PC-9 (cell line): ENCODE measurements around the gene ENHO. TPM values are rescaled to one million over a fixed set of nuclear protein-coding genes. Genes with fewer than 3 reads are reported as not detected.
"Not testable (repeated sequence)": the region's sequence is repeated elsewhere in the genome, so short reads cannot be mapped to it uniquely, and the experiment has no call there.

ENCODE experiments used
- BruUV-seq: library from RNA; stranded (reverse); fragments of 400-500 nt; replicated peaks from 2 replicates; lab custom pipeline; 2021; lab: Mats Ljungman, UMichigan
- CTCF ChIA-PET: fragments of 300-600 bp; sonication (Branson Sonifier 250); formaldehyde crosslinking; loops from one replicate; lab custom pipeline; 2022; ENCODE audit warnings: antibody characterized with exemption; lab: Charles Lee
- POLR2A ChIA-PET: fragments of 300-600 bp; sonication (Branson Sonifier 250); formaldehyde crosslinking; loops from one replicate; lab custom pipeline; 2022; ENCODE audit warnings: antibody characterized with exemption; ENCODE audit not compliant: unreplicated experiment; lab: Charles Lee
- DNase-seq, 2 experiments: peaks; one replicate each; pipeline versions ENCODE4 v3.0.0 to v3.0.0-alpha.2; 2015 to 2022; ENCODE audit warnings: mixed read lengths in 1 of 2
- H2AFZ ChIP-seq: fragments of 200-600 bp; sonication (generic); 2 replicates; pipeline ENCODE4 v1.8.1; 2017; ENCODE audit warnings: antibody characterized with exemption
- H3F3A ChIP-seq: fragments of 200-600 bp; sonication (generic); 2 replicates; pipeline ENCODE4 v1.8.1; 2017; ENCODE audit warnings: antibody characterized with exemption, mild to moderate bottlenecking, low read depth; ENCODE audit not compliant: insufficient read depth
- H3K27ac ChIP-seq: fragments of 200-600 bp; sonication (generic); 2 replicates; pipeline ENCODE4 v1.6.1; 2016; ENCODE audit warnings: mixed run types
- H3K27me3 ChIP-seq: fragments of 200-600 bp; sonication (generic); 2 replicates; pipeline ENCODE4 v1.6.1; 2016; ENCODE audit warnings: low read depth, mixed run types; ENCODE audit not compliant: insufficient read depth
- H3K36me3 ChIP-seq: fragments of 200-600 bp; sonication (generic); 2 replicates; pipeline ENCODE4 v1.6.1; 2016; ENCODE audit warnings: low read depth, mixed run types
- H3K4me1 ChIP-seq: fragments of 200-600 bp; sonication (generic); replicated peaks from 2 replicates; pipeline ENCODE4 v1.6.1; 2016; ENCODE audit warnings: mixed run types; ENCODE audit not compliant: insufficient read depth
- H3K4me2 ChIP-seq: fragments of 200-600 bp; sonication (generic); 2 replicates; pipeline ENCODE4 v1.6.1; 2017; ENCODE audit warnings: mixed run types
- H3K4me3 ChIP-seq: fragments of 200-600 bp; sonication (generic); 2 replicates; pipeline ENCODE4 v1.6.1; 2016; ENCODE audit warnings: mixed run types
- H3K79me2 ChIP-seq: fragments of 200-600 bp; sonication (generic); 2 replicates; pipeline ENCODE4 v1.6.1; 2017; ENCODE audit warnings: low read depth, mixed run types
- H3K9me2 ChIP-seq: fragments of 200-600 bp; sonication (generic); 2 replicates; pipeline ENCODE4 v1.8.1; 2017; ENCODE audit warnings: mild to moderate bottlenecking; ENCODE audit not compliant: insufficient read depth
- H3K9me3 ChIP-seq: fragments of 200-600 bp; sonication (generic); 2 replicates; pipeline ENCODE4 v1.8.1; 2016; ENCODE audit warnings: low read depth; ENCODE audit not compliant: insufficient read depth
- H4K20me1 ChIP-seq: fragments of 200-600 bp; sonication (generic); 2 replicates; pipeline ENCODE4 v1.8.1; 2017; ENCODE audit not compliant: insufficient read depth
- EZH2 ChIP-seq: fragments of 200-600 bp; sonication (generic); IDR thresholded peaks from 2 replicates; pipeline ENCODE4 v1.8.0; 2017; ENCODE audit warnings: antibody characterized with exemption, low read depth
- intact Hi-C: fragments of 100-400 bp; cut with micrococcal nuclease; formaldehyde crosslinking; loops from one replicate; pipeline ENCODE4 v1.10.0; 2022; ENCODE audit not compliant: unreplicated experiment
- total RNA-seq: library from RNA; stranded (reverse); gene quantifications from 2 replicates; pipeline ENCODE4 v1.2.3, GENCODE V29; 2021
- TF ChIP-seq, protein P1 (sequence below): fragments of 200-600 bp; sonication (generic); conservative IDR thresholded peaks from 2 replicates; pipeline ENCODE4 v1.6.1; 2017; ENCODE audit warnings: mixed run types, antibody characterized with exemption, mild to moderate bottlenecking, moderate library complexity

ENHO gene
- total RNA-seq, 1 experiment from 2014 or later = not detected

DNA sequence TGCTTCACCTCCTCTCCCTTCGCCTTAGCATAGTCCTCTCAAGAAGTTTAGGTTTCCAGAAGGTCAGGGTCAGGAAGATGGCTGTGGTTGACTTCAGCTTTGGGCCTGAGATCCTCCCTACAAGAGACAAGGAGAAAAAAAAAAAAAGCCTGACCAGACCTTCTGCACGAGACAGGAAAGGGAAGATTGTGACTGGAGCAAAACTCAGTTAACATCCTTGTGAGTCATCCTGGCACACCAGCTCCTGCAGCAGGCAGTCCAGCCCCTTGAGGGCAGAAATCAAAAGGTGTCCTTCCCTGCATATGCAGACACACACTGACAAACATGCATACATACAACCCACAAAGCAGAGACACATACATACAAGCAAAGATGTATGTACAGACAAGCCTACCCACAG lies 18.0 kb upstream of the ENHO start:
- 0 out of 2 replicates have a peak, but pooled peaks cover 9% of the 10 kb centered on the region for H3K27me3 ChIP-seq
- TF ChIP-seq, protein P1, sequence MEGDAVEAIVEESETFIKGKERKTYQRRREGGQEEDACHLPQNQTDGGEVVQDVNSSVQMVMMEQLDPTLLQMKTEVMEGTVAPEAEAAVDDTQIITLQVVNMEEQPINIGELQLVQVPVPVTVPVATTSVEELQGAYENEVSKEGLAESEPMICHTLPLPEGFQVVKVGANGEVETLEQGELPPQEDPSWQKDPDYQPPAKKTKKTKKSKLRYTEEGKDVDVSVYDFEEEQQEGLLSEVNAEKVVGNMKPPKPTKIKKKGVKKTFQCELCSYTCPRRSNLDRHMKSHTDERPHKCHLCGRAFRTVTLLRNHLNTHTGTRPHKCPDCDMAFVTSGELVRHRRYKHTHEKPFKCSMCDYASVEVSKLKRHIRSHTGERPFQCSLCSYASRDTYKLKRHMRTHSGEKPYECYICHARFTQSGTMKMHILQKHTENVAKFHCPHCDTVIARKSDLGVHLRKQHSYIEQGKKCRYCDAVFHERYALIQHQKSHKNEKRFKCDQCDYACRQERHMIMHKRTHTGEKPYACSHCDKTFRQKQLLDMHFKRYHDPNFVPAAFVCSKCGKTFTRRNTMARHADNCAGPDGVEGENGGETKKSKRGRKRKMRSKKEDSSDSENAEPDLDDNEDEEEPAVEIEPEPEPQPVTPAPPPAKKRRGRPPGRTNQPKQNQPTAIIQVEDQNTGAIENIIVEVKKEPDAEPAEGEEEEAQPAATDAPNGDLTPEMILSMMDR = no peak
- no peak for TF ChIP-seq EZH2
- no peaks in the 10 kb centered on the region for H3K4me1 ChIP-seq
- no peaks in the 10 kb centered on the region for H3K9me3 ChIP-seq
- no peaks in the 10 kb centered on the region for H4K20me1 ChIP-seq
- no peaks in the 10 kb centered on the region for H3K9me2 ChIP-seq
- CTCF ChIA-PET = interaction anchor here (0.7 kb wide), 1 partner anchor 110 kb away, joined by 3 read pairs; no protein-coding TSS in a partner anchor
- H3K79me2 ChIP-seq = no peaks in the 10 kb centered on the region
- intact Hi-C loops = no loop called here
- H3K4me2 ChIP-seq = no peak overlapping the region
- POLR2A ChIA-PET = no interaction called here
- H3F3A ChIP-seq = no peaks in the 10 kb centered on the region
- no peak overlapping the region for H2AFZ ChIP-seq
- no peaks in the 10 kb centered on the region for H3K36me3 ChIP-seq
- BruUV-seq = no TSS peak
- DNase-seq = no peak
- H3K4me3 ChIP-seq = no peak overlapping the region
- no peak overlapping the region for H3K27ac ChIP-seq

DNA sequence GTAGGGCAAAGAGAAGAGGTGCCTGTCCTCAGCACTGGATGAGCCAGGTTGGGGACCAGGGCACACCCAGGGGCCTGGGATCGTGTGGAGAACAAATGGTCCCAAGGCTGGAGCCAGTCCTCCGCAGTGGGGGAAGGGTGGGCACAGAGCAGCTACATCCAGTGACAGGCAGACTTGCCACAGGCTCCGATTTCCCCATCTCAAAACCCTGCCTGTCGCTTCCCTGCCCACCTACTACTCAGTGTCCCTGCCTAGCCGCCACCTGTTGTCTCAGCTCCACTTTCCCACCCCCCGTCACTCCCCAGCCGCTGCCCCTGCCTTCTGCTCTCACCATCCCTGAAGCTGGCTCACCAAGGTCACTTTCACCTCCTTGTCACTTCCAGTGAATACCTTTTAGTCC lies 13.9 kb upstream of the ENHO start:
- H3K79me2 ChIP-seq = no peaks in the 10 kb centered on the region
- H4K20me1 ChIP-seq = no peaks in the 10 kb centered on the region
- H2AFZ ChIP-seq = no peak overlapping the region
- no peak overlapping the region for H3K27ac ChIP-seq
- peaks cover 40% of the 10 kb centered on the region; the same call in 1 of the 2 replicates for H3K27me3 ChIP-seq
- H3K4me1 ChIP-seq = no peaks in the 10 kb centered on the region
- POLR2A ChIA-PET = no interaction called here
- CTCF ChIA-PET = no interaction called here
- intact Hi-C loops = no loop called here
- no peak overlapping the region for H3K4me2 ChIP-seq
- no peaks in the 10 kb centered on the region for H3K36me3 ChIP-seq
- no peak for DNase-seq
- no peaks in the 10 kb centered on the region for H3K9me3 ChIP-seq
- no peak for TF ChIP-seq EZH2
- TF ChIP-seq, protein P1 = no peak
- no peaks in the 10 kb centered on the region for H3K9me2 ChIP-seq
- BruUV-seq = no TSS peak
- no peaks in the 10 kb centered on the region for H3F3A ChIP-seq
- no peak overlapping the region for H3K4me3 ChIP-seq

DNA sequence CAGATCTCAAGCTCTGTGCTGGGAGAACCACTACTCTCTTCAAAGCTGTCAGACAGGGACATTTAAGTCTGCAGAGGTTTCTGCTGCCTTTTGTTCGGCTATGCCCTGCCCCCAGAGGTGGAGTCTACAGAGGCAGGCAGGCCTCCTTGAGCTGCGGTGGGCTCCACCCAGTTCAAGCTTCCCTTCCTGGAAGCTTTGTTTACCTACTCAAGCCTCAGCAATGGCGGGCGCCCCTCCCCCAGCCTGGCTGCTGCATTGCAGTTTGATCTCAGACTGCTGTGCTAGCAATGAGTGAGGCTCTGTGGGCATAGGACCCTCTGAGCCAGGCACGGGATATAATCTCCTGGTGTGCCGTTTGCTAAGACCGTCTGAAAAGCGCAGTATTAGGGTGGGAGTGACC lies 9.3 kb upstream of the ENHO start:
- BruUV-seq, intact Hi-C loops, H3K36me3 ChIP-seq, H3K4me3 ChIP-seq, H3K9me2 ChIP-seq, H3F3A ChIP-seq, H3K79me2 ChIP-seq, H3K9me3 ChIP-seq, H3K27ac ChIP-seq, POLR2A ChIA-PET, DNase-seq, H2AFZ ChIP-seq, H3K4me2 ChIP-seq, CTCF ChIA-PET, H3K4me1 ChIP-seq, H4K20me1 ChIP-seq: not testable (repeated sequence)
- peaks cover 43% of the 10 kb centered on the region for H3K27me3 ChIP-seq

DNA sequence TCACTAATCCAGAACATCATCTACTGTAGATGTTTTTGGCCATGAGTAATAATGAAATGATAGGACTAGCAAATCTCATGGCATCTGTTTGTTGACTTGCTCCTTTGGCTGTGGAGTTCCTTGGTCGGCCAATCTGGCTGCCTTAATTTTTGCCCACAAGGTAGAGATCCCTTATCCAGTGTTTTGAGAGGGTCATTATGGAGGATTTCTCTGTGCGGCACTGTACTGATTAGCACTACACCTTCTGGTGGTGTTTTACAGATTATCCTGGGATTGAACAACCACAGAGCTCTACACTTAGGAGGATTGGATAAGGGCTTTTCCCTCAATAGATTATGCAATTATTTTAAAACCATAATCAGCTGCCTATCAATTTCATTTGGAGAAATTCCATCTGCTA lies 3.2 kb upstream of the ENHO start:
- no peak overlapping the region for H3K27ac ChIP-seq
- CTCF ChIA-PET = no interaction called here
- POLR2A ChIA-PET = no interaction called here
- H3K9me3 ChIP-seq = no peaks in the 10 kb centered on the region
- no peaks in the 10 kb centered on the region for H3K79me2 ChIP-seq
- no peaks in the 10 kb centered on the region for H3K9me2 ChIP-seq
- TF ChIP-seq, protein P1 = no peak
- TF ChIP-seq EZH2 = no peak
- intact Hi-C loops = no loop called here
- DNase-seq = no peak
- H3K4me2 ChIP-seq = no peak overlapping the region
- no peaks in the 10 kb centered on the region for H4K20me1 ChIP-seq
- H3K4me1 ChIP-seq = no peaks in the 10 kb centered on the region
- H3K4me3 ChIP-seq = no peak overlapping the region
- peaks cover 10% of the 10 kb centered on the region; the same call in 1 of the 2 replicates for H3K27me3 ChIP-seq
- no peak overlapping the region for H2AFZ ChIP-seq
- BruUV-seq = no TSS peak
- H3K36me3 ChIP-seq = no peaks in the 10 kb centered on the region
- H3F3A ChIP-seq = no peaks in the 10 kb centered on the region
